Measurements from ENCODE around the gene TINAGL1.

DNA sequence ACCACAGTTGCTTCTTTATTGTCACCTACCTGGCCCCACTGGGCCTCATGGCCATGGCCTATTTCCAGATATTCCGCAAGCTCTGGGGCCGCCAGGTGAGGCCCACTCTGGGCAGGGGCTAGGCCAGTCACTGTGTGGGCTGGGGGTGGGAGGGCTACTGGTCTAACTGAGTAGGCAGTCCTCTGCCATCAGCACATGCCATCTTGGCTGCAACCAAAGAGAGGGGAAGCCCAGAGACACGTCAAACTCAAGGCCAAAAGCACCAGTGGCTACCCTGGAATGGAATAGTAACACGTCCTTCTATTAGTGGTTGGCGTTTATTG is 45.1 kb downstream of the TINAGL1 start:
- TF ChIP-seq, protein P1, sequence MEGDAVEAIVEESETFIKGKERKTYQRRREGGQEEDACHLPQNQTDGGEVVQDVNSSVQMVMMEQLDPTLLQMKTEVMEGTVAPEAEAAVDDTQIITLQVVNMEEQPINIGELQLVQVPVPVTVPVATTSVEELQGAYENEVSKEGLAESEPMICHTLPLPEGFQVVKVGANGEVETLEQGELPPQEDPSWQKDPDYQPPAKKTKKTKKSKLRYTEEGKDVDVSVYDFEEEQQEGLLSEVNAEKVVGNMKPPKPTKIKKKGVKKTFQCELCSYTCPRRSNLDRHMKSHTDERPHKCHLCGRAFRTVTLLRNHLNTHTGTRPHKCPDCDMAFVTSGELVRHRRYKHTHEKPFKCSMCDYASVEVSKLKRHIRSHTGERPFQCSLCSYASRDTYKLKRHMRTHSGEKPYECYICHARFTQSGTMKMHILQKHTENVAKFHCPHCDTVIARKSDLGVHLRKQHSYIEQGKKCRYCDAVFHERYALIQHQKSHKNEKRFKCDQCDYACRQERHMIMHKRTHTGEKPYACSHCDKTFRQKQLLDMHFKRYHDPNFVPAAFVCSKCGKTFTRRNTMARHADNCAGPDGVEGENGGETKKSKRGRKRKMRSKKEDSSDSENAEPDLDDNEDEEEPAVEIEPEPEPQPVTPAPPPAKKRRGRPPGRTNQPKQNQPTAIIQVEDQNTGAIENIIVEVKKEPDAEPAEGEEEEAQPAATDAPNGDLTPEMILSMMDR (IDR thresholded peaks at IDR 0.05; ENCODE audit: low read depth, low read length) = no peak
- no peak for TF ChIP-seq EZH2phosphoT487 (IDR thresholded peaks at IDR 0.05; ENCODE audit: low read depth)
